Chondrocyte (in vitro differentiated cells): ENCODE data around the gene GRM4. TPM values are rescaled to one million over a fixed set of nuclear protein-coding genes. Genes with fewer than 3 reads are reported as not detected.

Source experiments
- DNase-seq: peaks from one replicate; pipeline ENCODE4 v3.0.0; 2021; ENCODE audit warnings: mixed read lengths, low spot score
- H3K27ac Mint-ChIP-seq: one replicate; pipeline ENCODE4 v1.8.0; 2021; ENCODE audit warnings: mild to moderate bottlenecking, moderate library complexity, mixed read lengths; ENCODE audit not compliant: unreplicated experiment
- H3K27me3 Mint-ChIP-seq: 2 replicates; pipeline ENCODE4 v1.8.0; 2021; ENCODE audit warnings: low read depth, mixed read lengths
- H3K36me3 Mint-ChIP-seq: 2 replicates; pipeline ENCODE4 v1.8.0; 2021; ENCODE audit warnings: low read depth, mixed read lengths
- H3K4me1 Mint-ChIP-seq: 2 replicates; pipeline ENCODE4 v1.8.0; 2021; ENCODE audit warnings: low read depth, mild to moderate bottlenecking, mixed read lengths
- H3K4me3 Mint-ChIP-seq: one replicate; pipeline ENCODE4 v1.8.0; 2021; ENCODE audit warnings: mild to moderate bottlenecking, moderate library complexity, mixed read lengths; ENCODE audit not compliant: unreplicated experiment
- H3K9me3 Mint-ChIP-seq: 2 replicates; pipeline ENCODE4 v1.8.0; 2021; ENCODE audit warnings: low read depth, mixed read lengths
- total RNA-seq: library from RNA; stranded (reverse); gene quantifications from 3 replicates; pipeline ENCODE4 v1.2.1, GENCODE V29; 2021
- TF ChIP-seq, protein P1 (sequence below): fragments of 200-600 bp; sonication (generic); IDR thresholded peaks from 2 replicates; pipeline ENCODE4 v1.5.0; 2021; ENCODE audit warnings: antibody characterized with exemption, mild to moderate bottlenecking, moderate library complexity

Gene GRM4
- total RNA-seq, 1 donor from 2014 or later: 0.27 TPM

DNA sequence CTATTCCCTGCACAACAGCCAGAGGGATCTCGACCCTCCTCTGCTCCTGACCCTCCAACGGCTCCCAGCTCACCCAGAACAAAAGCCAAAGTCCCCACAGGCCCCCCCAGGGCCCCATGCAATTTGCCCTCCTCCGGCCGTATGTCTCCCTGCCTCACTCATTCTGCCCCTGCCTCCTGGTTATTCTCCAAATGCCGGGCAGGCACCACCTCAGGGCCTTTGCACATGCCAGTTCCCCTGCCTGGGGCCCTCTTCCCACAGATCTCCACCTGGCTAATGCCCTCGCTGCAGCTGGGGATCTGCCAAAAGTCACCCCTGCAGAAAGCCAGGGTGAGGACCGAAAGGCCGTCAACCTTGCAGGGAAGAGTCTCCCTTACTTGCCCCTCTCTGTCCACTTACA lies 66.0 kb downstream of the GRM4 start:
- Mint-ChIP-seq H3K27me3 (peaks cover 23% of the 10 kb centered on the region), H3K27ac (no peak overlapping the region), H3K4me1 (peaks cover 3% of the 10 kb centered on the region), H3K9me3 (no peaks in the 10 kb centered on the region), H3K36me3 (no peaks in the 10 kb centered on the region), H3K4me3 (no peak overlapping the region)
- TF ChIP-seq, protein P1, sequence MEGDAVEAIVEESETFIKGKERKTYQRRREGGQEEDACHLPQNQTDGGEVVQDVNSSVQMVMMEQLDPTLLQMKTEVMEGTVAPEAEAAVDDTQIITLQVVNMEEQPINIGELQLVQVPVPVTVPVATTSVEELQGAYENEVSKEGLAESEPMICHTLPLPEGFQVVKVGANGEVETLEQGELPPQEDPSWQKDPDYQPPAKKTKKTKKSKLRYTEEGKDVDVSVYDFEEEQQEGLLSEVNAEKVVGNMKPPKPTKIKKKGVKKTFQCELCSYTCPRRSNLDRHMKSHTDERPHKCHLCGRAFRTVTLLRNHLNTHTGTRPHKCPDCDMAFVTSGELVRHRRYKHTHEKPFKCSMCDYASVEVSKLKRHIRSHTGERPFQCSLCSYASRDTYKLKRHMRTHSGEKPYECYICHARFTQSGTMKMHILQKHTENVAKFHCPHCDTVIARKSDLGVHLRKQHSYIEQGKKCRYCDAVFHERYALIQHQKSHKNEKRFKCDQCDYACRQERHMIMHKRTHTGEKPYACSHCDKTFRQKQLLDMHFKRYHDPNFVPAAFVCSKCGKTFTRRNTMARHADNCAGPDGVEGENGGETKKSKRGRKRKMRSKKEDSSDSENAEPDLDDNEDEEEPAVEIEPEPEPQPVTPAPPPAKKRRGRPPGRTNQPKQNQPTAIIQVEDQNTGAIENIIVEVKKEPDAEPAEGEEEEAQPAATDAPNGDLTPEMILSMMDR: no peak
- no peak for DNase-seq

DNA sequence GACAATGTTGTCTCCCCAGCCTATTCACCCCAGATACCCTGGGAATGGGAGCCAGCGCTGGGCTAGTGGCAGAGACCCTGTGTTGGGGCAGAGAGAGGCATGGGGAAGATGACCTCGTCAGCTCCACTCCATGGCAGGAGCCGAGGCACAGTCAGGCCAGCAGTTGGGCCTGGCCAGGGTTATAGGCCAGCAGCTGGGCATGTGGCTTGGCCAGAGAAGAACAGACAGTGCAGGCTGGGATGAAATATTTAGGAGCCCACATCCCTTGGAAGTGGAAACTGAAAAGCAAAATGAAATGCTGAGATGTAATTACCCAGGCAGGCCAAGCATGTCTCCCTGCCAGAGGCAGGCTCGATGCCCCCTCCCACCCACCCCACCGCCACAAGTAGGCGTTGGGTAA lies 70.0 kb downstream of the GRM4 start:
- peaks cover 12% of the 10 kb centered on the region for H3K27me3 Mint-ChIP-seq
- no peaks in the 10 kb centered on the region for H3K4me1 Mint-ChIP-seq
- no peak for DNase-seq
- H3K36me3 Mint-ChIP-seq: no peaks in the 10 kb centered on the region
- no peak overlapping the region for H3K4me3 Mint-ChIP-seq
- H3K27ac Mint-ChIP-seq: no peak overlapping the region
- TF ChIP-seq, protein P1: no peak
- H3K9me3 Mint-ChIP-seq: no peaks in the 10 kb centered on the region

DNA sequence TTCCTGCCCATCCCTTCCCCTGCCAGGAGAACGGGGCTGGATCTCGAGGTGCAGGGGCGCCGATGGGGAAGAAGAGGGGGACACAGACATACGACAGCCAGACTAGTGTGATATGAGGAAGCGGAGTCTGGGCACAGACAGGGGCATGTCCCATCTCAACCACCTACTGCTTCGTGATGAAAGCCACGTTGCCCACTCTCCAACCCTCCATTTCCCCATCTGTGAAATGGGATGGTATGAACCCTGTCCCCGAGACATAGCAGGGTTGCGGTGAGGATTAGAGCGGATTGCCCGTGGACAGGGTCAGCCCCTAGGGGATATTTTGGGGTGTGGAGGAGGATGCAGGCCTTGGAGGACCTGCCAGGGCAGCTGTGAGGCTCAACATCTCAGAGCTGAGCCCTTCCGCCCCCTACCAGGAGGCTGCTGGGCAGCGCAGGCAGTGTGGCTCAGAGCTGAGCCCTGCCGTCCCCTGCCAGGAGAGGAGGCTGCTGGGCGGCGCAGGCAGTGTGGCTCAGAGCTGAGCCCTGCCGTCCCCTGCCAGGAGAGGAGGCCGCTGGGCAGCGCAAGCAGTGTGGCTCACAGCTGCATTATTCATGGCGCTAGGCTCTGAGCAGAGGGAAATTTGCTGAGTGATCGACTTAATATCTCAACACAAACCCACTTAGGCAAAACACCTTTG lies 71.7 kb downstream of the GRM4 start:
- H3K27ac Mint-ChIP-seq: no peak overlapping the region
- H3K9me3 Mint-ChIP-seq: no peaks in the 10 kb centered on the region
- no peak overlapping the region for H3K4me3 Mint-ChIP-seq
- no peak for DNase-seq
- no peaks in the 10 kb centered on the region for H3K36me3 Mint-ChIP-seq
- no peaks in the 10 kb centered on the region for H3K4me1 Mint-ChIP-seq
- TF ChIP-seq, protein P1: no peak
- H3K27me3 Mint-ChIP-seq: peaks cover 7% of the 10 kb centered on the region

DNA sequence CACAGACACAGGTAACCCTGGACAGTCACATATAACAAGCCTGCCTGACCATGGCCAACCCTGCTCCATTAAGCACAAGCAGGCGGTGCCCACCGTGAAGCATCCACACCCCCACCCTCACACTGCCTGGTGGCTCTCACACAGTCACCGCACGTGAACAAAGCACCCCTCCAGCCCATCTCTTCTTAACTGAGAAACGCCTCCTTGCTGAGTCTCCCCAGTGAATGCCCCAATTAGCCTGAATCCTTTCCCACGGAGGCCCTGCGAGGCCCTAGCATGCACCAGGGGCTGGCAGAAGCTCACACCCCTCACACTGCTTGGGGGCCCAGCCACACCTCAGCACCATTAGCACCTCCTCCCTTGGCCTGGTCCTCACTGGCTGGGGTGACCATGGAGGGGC lies 72.3 kb downstream of the GRM4 start:
- Mint-ChIP-seq H3K27ac (no peak overlapping the region), H3K27me3 (peaks cover 5% of the 10 kb centered on the region), H3K36me3 (no peaks in the 10 kb centered on the region), H3K4me3 (no peak overlapping the region), H3K4me1 (no peaks in the 10 kb centered on the region), H3K9me3 (no peaks in the 10 kb centered on the region)
- DNase-seq: no peak
- TF ChIP-seq, protein P1: no peak

DNA sequence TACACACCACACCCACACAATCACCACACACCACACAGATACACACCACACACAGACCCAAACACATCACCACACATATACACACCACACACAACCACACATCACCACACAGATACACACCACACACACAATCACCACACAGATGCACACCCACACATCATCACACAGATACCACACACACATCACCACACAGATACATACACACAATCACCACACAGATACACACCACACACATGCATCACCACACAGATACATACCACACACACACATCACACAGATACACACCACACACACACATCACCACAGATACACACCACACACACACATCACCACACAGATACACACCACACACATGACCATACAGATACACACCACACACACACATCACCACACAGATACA lies 73.2 kb downstream of the GRM4 start:
- no peak overlapping the region for H3K27ac Mint-ChIP-seq
- no peak for DNase-seq
- TF ChIP-seq, protein P1: no peak
- H3K4me3 Mint-ChIP-seq: no peak overlapping the region
- H3K4me1 Mint-ChIP-seq: no peaks in the 10 kb centered on the region
- no peaks in the 10 kb centered on the region for H3K9me3 Mint-ChIP-seq
- peaks cover 3% of the 10 kb centered on the region for H3K27me3 Mint-ChIP-seq
- H3K36me3 Mint-ChIP-seq: no peaks in the 10 kb centered on the region
